Caco-2 (cell line): ENCODE results near the gene CIB2. TPM values are rescaled to one million over a fixed set of nuclear protein-coding genes. Genes with fewer than 3 reads are reported as not detected.

Experiments used
- BruUV-seq: library from RNA; stranded (reverse); fragments of 400-500 nt; replicated peaks from 2 replicates; lab custom pipeline; 2021; lab: Mats Ljungman, UMichigan
- CTCF ChIA-PET: fragments of 300-600 bp; sonication (Branson Sonifier 250); formaldehyde crosslinking; loops from one replicate; lab custom pipeline; 2022; ENCODE audit warnings: antibody characterized with exemption; lab: Charles Lee
- POLR2A ChIA-PET: fragments of 300-600 bp; sonication (Branson Sonifier 250); formaldehyde crosslinking; loops from one replicate; lab custom pipeline; 2022; ENCODE audit warnings: antibody characterized with exemption; lab: Charles Lee
- DNase-seq, 2 experiments: peaks; one replicate each; pipeline versions ENCODE4 v3.0.0 to v3.0.0-alpha.2; 2020 to 2022
- H3K27me3 ChIP-seq: replicated peaks from 2 replicates; pipeline ENCODE4 v1.6.0; 2011; ENCODE audit warnings: low read length; ENCODE audit not compliant: control insufficient read depth, insufficient read depth
- H3K36me3 ChIP-seq: 2 replicates; pipeline ENCODE4 v1.5.1; 2011; ENCODE audit warnings: low read length; ENCODE audit not compliant: control insufficient read depth, insufficient read depth
- H3K4me1 ChIP-seq: fragments of 250-450 bp; sonication (Bioruptor Pico); 2 replicates; pipeline ENCODE4 v1.5.1; 2020; ENCODE audit warnings: mild to moderate bottlenecking
- H3K4me3 ChIP-seq: 2 replicates; pipeline ENCODE4 v1.5.1; 2011; ENCODE audit warnings: low read depth, mild to moderate bottlenecking, control low read depth, low read length
- H3K9me3 ChIP-seq: fragments of 250-450 bp; sonication (Bioruptor Pico); 2 replicates; pipeline ENCODE4 v1.5.1; 2020; ENCODE audit warnings: mild to moderate bottlenecking, moderate library complexity
- H3K27ac Mint-ChIP-seq: one replicate; pipeline ENCODE4 v1.8.0; 2022; ENCODE audit warnings: mixed read lengths; ENCODE audit not compliant: unreplicated experiment
- H3K27me3 Mint-ChIP-seq: one replicate; pipeline ENCODE4 v1.8.0; 2022; ENCODE audit warnings: mixed read lengths; ENCODE audit not compliant: insufficient read depth, unreplicated experiment
- H3K36me3 Mint-ChIP-seq: one replicate; pipeline ENCODE4 v1.8.0; 2022; ENCODE audit warnings: mild to moderate bottlenecking, mixed read lengths; ENCODE audit not compliant: insufficient read depth, unreplicated experiment
- H3K4me1 Mint-ChIP-seq: one replicate; pipeline ENCODE4 v1.8.0; 2022; ENCODE audit warnings: low read depth, mixed read lengths; ENCODE audit not compliant: unreplicated experiment
- H3K4me3 Mint-ChIP-seq: one replicate; pipeline ENCODE4 v1.8.0; 2022; ENCODE audit warnings: mild to moderate bottlenecking, moderate library complexity, mixed read lengths; ENCODE audit not compliant: unreplicated experiment
- H3K9me3 Mint-ChIP-seq: one replicate; pipeline ENCODE4 v1.8.0; 2022; ENCODE audit warnings: mixed read lengths; ENCODE audit not compliant: unreplicated experiment
- intact Hi-C: fragments of 100-400 bp; cut with micrococcal nuclease; formaldehyde crosslinking; loops from one replicate; pipeline ENCODE4 v1.10.0; 2022; ENCODE audit not compliant: unreplicated experiment
- total RNA-seq: library from RNA; stranded (reverse); gene quantifications from 2 replicates; pipeline ENCODE4 v1.2.3, GENCODE V29; 2022
- TF ChIP-seq, protein P1 (sequence below), 2 experiments: fragments of 200-600 bp in 1 of 2; IDR thresholded peaks; 1 replicate in 1 of 2; 2 replicates in 1 of 2; pipeline versions ENCODE4 v1.5.1 to v1.8.0; 2011 to 2022; ENCODE audit warnings: antibody characterized with exemption in 1 of 2, control low read depth in 1 of 2, inconsistent platforms in 1 of 2, low read depth in 1 of 2, low read length in 1 of 2, mild to moderate bottlenecking in 1 of 2, moderate library complexity in 1 of 2; ENCODE audit not compliant: insufficient read depth in 1 of 2, severe bottlenecking in 1 of 2, unreplicated experiment in 1 of 2

The CIB2 gene
- total RNA-seq, 1 experiment from 2014 or later = 0.75 TPM

DNA sequence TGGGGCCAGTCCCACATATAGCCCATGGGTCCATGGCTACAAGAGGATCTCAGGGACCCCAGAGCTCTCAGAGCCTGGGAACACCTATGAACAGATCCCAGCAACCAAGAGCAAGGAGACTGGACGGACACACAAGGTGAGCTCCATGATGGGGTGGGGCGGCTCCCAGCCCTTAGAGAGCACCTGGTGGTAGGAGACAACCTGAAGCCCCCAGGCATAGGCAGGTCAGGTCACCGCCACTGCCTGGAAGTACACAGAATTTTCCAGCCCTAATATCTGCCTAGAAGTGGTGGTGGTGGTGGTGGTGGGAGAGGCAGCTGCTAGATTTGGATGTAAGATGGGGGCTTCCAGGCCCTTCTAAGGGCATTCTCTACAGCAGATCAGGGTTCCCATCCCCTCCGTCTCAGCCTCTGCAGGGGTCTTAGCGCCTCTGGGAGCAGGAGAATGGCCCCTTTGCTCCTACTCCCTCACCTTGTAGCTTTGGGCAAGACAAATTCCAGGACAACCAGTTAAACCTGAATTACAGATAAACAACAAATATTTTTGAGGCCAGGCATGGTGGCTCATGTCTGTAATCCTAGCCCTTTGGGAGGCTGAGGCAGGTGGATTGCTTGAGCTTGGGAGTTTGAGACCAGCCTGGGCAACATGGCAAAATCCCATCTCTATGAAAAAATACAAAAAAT is 29.7 kb downstream of the CIB2 start:
- no peak overlapping the region for H3K4me3 ChIP-seq
- intact Hi-C loops = no loop called here
- BruUV-seq = no TSS peak
- H3K4me1 Mint-ChIP-seq = peaks cover 8% of the 10 kb centered on the region
- no peaks in the 10 kb centered on the region for H3K27me3 ChIP-seq
- H3K4me3 Mint-ChIP-seq = no peak overlapping the region
- no peaks in the 10 kb centered on the region for H3K36me3 ChIP-seq
- H3K27ac Mint-ChIP-seq = no peak overlapping the region
- no peaks in the 10 kb centered on the region for H3K9me3 ChIP-seq
- TF ChIP-seq, protein P1, sequence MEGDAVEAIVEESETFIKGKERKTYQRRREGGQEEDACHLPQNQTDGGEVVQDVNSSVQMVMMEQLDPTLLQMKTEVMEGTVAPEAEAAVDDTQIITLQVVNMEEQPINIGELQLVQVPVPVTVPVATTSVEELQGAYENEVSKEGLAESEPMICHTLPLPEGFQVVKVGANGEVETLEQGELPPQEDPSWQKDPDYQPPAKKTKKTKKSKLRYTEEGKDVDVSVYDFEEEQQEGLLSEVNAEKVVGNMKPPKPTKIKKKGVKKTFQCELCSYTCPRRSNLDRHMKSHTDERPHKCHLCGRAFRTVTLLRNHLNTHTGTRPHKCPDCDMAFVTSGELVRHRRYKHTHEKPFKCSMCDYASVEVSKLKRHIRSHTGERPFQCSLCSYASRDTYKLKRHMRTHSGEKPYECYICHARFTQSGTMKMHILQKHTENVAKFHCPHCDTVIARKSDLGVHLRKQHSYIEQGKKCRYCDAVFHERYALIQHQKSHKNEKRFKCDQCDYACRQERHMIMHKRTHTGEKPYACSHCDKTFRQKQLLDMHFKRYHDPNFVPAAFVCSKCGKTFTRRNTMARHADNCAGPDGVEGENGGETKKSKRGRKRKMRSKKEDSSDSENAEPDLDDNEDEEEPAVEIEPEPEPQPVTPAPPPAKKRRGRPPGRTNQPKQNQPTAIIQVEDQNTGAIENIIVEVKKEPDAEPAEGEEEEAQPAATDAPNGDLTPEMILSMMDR (IDR thresholded peaks at IDR 0.05; ENCODE audit: insufficient read depth in 1 of 2, low read depth in 1 of 2, low read length in 1 of 2, severe bottlenecking in 1 of 2, unreplicated experiment in 1 of 2) = no peak
- peaks cover 11% of the 10 kb centered on the region; the same call in 1 of the 2 replicates for H3K4me1 ChIP-seq
- DNase-seq = peak; percentile 34 to 52
- CTCF ChIA-PET = no interaction called here
- H3K9me3 Mint-ChIP-seq = no peaks in the 10 kb centered on the region
- no peaks in the 10 kb centered on the region for H3K36me3 Mint-ChIP-seq
- no peaks in the 10 kb centered on the region for H3K27me3 Mint-ChIP-seq
- POLR2A ChIA-PET = no interaction called here

DNA sequence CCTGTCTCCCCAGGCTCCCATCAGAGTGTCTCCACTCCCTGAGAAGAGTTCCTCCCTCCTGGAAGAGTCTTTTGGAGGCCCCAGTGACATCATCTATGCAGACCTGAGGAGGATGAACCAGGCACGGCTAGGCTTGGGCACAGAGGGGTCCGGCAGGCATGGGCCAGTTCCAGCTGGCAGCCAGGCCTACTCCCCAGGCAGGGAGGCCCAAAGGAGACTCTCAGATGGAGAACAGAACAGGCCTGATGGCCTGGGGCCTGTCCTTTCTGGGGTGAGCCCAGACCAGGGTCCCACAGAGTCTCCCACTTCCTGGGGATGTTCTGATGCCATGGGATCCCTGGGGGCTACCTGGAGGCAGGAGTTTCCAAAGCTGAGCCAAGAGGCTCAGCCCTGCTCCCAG is 30.4 kb downstream of the CIB2 start:
- no peaks in the 10 kb centered on the region for H3K27me3 Mint-ChIP-seq
- no peak overlapping the region for H3K4me3 ChIP-seq
- POLR2A ChIA-PET = no interaction called here
- no peak for DNase-seq
- no peaks in the 10 kb centered on the region for H3K9me3 ChIP-seq
- no TSS peak for BruUV-seq
- no peaks in the 10 kb centered on the region for H3K9me3 Mint-ChIP-seq
- no peaks in the 10 kb centered on the region for H3K36me3 Mint-ChIP-seq
- no peaks in the 10 kb centered on the region for H3K36me3 ChIP-seq
- H3K4me3 Mint-ChIP-seq = no peak overlapping the region
- H3K4me1 ChIP-seq = peaks cover 11% of the 10 kb centered on the region; the same call in 1 of the 2 replicates
- TF ChIP-seq, protein P1 (IDR thresholded peaks at IDR 0.05; ENCODE audit: insufficient read depth in 1 of 2, low read depth in 1 of 2, low read length in 1 of 2, severe bottlenecking in 1 of 2, unreplicated experiment in 1 of 2) = no peak
- CTCF ChIA-PET = no interaction called here
- H3K27me3 ChIP-seq = no peaks in the 10 kb centered on the region
- H3K4me1 Mint-ChIP-seq = peaks cover 8% of the 10 kb centered on the region
- intact Hi-C loops = no loop called here
- H3K27ac Mint-ChIP-seq = no peak overlapping the region

DNA sequence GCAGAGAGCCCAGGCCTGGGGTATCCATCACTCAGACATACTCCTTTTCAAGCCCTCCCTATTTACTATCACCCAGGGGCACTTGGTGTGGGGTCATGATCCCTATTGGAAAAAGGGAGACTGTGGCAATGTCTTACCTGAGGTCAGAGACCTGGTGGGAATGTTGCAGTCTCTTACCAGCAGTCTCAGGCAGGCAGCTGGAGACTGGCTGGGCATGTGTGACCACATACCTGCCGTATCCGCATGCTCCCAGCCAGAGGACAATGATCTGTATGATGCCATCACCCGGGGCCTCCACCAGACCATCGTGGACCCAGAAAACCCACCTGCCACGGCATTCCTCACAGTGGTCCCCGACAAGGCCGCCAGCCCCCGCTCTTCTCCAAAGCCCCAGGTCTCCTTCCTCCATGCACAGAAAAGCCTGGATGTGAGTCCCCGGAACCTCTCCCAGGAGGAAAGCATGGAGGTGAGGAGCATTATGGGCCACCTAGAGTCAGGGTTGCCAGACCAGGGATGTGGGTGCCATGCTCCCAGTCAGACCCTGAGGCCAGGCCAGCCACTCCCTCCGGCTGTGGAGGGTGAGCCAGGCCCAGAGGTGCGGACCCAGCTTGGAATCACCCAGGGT is 33.0 kb downstream of the CIB2 start:
- CTCF ChIA-PET = interaction anchor here (1.4 kb wide), 1 partner anchor 10 kb away, joined by 4 read pairs; no protein-coding TSS in a partner anchor
- Mint-ChIP-seq H3K27ac (no peak overlapping the region), H3K4me1 (no peaks in the 10 kb centered on the region), H3K36me3 (no peaks in the 10 kb centered on the region), H3K4me3 (no peak overlapping the region), H3K9me3 (no peaks in the 10 kb centered on the region), H3K27me3 (no peaks in the 10 kb centered on the region)
- Histone ChIP-seq H3K36me3 (no peaks in the 10 kb centered on the region), H3K9me3 (no peaks in the 10 kb centered on the region), H3K4me1 (peaks cover 11% of the 10 kb centered on the region), H3K4me3 (no peak overlapping the region), H3K27me3 (no peaks in the 10 kb centered on the region)
- no peak for DNase-seq
- TF ChIP-seq, protein P1 (IDR thresholded peaks at IDR 0.05; ENCODE audit: insufficient read depth in 1 of 2, low read depth in 1 of 2, low read length in 1 of 2, severe bottlenecking in 1 of 2, unreplicated experiment in 1 of 2) = no peak
- POLR2A ChIA-PET = no interaction called here
- no TSS peak for BruUV-seq
- intact Hi-C loops = no loop called here
